HG03354 (cell line): Measurements from ENCODE around the gene LDB1.
A peak's percentile ranks its signal among the peaks of the same experiment; 100 is the strongest.

Source experiments
- ATAC-seq: cut with Tn5 transposase; IDR thresholded peaks from one replicate; pipeline ENCODE4 v1.9.1; 2021; ENCODE audit warnings: mild to moderate bottlenecking; ENCODE audit not compliant: unreplicated experiment, poor library complexity, severe bottlenecking

The LDB1 gene

DNA sequence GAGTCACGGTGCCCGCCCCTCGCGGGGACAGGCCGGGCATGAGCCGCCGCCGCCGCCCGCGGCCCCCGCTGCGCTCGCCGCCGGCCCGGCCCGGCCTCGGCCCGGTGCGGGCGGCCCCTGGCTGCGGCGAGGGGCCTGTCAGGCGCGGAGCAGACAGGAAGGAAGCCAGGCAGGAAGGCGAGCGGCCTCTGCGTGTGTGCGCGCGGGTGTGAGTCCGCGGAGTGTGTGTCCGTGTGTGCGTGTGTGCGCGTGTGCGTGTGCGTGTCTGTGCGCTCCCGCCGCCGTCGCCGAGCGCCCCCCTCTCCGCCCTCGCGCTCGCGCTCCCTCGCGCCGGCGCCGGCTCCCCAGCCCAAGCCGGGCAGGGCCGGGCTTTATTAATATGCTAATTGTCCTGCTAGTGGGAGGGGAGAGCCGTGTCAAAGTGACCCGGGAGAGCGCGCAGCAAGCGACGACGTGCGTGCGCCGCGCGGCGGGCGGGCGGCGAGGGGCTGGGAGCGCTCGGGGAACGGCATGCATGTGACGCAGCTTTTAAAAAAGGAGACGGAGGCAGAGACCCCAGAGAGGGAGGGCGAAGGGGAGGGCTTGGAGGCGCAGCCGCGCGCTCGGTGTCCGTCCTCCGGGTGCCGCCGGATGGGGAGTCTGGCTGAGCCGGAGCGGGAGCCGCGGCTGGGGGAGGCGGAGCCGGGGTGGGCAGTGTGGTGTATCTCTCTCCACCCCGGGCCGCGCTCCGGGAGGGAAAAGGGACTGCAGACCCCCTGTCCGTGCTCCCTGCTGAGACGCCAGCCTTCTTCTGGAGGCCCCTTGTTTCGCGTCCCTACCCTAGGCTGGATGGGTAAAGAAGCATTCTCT lies at the start of gene LDB1:
LDB1 (minus strand) TSS at position 227 of the 849 bp plus-strand sequence. CDS start 258 bp downstream, outside the sequence.
- peak; percentile 63 for ATAC-seq

DNA sequence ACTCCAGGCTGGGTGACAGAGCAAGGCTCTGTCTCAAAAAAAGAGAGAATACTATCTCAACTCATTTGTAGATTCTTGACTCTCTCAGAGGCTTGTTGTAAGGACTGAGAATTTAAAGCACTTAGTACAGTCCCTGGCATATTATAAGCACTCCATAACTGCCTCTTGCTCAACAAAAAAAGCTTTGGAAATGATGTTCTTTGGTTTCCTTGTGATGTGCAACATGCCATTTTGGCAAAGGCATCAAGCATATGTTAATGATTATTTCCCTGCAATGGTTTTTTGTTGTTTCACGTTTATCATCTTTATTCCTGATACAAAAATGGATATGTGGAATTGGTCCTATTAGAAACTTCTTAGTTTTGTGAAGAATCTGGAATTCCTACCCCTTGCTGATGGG lies 47.7 kb upstream of the LDB1 start:
- no peak for ATAC-seq

- no peak for ATAC-seq
Observed at GRCh38 chr10:102163342-102163989, 43.3 kb upstream of the LDB1 start.

DNA sequence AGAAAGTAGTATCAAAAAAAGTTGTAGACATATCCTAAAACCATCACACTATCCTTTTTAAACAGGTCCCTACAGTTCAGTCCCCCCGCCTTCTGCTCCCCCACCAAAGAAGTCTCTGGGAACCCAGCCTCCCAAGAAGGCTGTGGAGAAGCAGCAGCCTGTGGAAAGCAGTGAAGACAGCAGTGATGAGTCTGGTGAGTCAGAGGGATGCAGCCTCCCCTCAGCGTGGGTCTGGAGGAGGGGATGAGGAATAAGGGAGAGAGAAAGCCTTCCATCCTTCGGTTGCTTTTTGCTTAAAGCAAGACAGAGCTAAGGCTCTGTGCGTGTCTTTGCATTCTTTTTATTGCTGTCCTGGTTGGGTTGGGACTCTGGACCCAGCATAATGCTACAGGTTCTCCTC lies 39.7 kb upstream of the LDB1 start:
- no peak for ATAC-seq

DNA sequence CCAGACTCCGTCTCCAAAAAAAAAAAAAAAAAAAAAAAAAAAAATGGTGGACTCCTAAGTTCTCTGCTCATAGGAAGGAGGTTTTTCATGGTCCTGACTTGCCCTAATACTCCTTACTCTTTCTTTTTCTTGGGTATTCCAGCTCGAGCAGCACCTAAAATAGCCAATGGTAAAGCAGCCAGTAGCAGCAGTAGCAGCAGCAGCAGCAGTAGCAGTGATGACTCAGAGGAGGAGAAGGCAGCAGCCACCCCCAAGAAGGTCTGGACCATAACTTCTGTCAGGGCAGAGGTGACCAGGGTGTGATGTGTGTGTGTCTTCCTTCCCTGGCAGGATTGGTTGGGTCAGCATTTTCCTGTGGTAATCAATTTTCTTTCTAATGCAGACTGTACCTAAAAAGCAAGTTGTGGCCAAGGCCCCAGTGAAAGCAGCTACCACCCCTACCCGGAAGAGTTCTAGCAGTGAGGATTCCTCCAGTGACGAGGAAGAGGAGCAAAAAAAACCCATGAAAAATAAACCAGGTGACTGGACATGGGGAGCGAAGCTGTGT lies 39.0 kb upstream of the LDB1 start:
- no peak for ATAC-seq

- ATAC-seq: no peak
Observed at GRCh38 chr10:102157224-102157623, 37.1 kb upstream of the LDB1 start.

DNA sequence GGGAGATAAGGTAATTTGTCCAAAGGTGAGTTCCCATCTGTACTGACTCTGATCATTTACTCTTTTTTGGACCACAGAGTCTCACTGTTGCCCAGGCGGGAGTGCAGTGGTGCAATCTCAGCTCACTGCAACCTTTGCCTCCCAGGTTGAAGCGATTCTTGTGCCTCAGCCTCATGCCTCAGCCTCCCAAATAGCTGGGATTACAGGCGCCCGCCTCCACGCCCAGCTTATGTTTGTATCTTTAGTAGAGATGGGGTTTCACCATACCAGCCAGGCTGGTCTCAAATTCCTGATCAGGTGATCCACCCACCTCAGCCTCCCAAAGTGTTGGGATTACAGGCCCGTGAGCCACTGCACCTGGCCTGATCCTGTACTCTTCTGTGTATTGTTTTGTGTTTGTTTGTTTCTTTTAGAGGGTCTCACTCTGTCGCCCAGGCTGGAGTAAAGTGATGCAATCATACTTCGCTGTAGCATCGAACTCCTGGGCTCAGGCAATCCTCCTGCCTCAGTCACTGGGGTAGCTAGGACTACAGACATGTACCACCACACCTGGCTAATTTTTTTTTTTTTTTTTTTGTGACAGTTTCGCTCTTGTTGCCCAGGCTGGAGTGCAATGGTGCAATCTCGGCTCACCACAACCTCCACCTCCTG lies 34.4 kb upstream of the LDB1 start:
- no peak for ATAC-seq

GRCh38 chr10:102153093-102153620 lies 33.0 kb upstream of the LDB1 start:
- no peak for ATAC-seq

DNA sequence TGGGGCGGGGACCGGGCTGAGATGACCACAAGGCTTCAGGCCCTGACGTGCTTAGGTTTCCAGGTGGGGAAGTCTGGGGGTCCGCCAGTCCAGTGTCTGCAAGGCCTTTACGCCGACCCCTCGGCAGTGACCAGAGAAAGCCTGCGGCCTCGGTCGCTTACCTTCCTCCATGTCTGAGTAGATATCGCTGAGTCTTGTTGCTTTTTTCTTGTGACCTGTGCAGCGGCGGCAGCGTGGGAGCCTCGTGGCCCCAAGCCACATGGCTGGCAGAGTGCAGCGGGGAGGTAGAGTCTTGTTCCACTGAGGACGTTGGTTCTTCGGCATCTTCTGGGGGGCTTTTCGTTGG lies 32.4 kb upstream of the LDB1 start:
- peak; percentile 30 for ATAC-seq

DNA sequence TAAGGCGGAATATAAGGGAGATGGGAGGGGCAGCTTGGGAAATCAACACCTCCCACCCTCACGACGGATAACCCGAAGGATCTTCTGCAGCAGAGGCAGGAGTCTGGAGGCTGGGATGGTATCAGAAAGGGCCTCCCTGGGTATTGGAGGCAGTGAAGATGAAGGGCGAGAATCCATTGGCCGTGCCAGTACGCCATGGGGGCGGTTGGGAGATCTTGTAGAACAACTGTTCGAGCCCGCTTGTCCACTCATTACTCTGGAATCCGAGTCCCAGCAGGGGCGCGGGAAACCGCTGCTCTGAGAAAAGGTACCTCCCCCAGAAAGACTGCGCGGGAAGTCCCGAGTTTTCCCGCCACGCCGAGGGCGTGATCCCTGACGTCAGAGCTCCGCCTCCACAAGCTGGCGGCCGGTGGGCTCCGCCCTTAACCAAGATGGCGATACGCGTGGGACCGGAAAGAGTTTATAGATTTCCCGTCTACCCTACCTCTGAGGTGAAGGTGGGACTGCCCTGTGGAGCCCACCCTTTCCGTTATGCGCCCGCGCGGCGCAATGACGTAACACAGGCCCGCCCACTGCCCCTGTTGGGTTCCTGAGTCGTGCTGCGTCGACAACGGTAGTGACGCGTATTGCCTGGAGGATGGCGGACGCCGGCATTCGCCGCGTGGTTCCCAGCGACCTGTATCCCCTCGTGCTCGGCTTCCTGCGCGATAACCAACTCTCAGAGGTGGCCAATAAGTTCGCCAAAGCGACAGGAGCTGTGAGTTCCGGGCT lies 31.8 kb upstream of the LDB1 start, which contains the start of gene NOLC1:
NOLC1 (plus strand) TSS at position 616 of the 771 bp plus-strand sequence; CDS start at position 638, 22 bp downstream.
- peak; percentile 95 for ATAC-seq

DNA sequence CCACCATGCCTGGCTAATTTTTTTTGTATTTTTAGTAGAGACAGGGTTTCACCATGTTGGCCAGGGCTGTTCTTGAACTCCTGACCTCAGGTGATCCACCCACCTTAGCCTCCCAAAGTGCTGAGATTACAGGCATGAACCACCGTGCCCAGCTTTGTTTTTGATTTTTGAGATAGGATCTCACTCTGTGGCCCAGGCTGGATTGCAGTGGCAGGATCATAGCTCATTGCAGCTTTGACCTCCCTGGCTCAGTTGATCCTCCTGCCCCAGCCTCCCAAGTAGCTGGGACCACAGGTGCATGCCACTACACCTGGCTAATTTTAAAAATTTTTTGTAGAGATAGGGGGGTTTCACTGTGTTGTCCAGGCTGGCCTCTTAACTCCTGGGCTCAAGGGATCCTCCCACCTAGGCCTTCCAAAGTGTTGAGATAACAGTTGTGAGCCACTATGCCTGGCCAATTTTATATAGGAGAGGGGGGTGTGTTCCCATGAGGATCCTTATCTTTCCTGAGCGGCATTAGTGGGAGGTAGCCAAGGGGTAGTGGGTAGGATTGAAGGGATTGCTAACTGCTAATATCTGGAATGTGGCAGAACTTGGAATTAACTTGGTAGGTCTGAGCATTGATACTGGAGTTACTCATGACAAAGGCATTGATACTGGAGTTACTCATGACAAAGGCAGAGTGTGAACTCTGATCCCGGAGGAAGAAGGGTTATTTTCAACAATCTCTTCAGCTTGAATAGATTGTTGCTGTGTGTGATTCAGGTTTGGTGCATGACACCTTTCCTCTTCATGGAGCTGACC lies 31.0 kb upstream of the LDB1 start:
- no peak for ATAC-seq

DNA sequence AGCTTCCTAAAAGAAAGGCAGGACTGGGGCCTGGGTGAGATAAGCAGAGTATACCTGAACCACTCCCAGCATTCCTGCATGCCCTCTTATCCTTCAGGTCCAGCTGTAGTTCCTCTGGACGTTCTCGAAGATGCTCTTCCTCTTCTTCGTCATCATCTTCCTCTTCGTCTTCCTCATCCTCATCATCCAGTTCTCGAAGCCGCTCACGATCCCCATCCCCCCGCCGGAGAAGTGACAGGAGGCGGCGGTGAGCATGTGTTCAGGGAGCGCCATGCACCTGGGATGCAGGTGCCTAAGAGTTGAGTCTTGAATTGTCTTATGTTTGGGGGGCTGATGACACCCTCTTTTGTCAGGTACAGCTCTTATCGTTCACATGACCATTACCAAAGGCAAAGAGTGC lies 28.1 kb upstream of the LDB1 start:
- no peak for ATAC-seq

DNA sequence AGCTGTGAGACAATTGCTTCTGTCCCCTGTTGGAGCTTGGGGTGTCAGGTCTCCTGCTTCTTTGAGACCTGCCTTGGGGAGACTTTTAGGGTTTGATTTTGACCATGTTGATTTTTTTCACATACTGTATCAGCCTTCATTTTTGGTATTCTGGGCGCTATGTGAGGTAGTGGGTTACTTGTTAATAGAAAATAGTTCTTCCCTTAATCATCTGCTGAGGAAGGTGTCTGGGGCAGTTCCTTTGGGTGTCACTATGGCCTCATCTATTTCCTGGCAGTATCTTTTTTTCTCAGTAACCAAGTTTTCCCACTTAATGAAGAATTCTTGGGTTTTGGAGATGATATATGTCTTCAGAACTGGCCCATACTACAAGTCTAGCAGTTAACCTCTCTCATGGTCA lies 27.4 kb upstream of the LDB1 start:
- no peak for ATAC-seq

DNA sequence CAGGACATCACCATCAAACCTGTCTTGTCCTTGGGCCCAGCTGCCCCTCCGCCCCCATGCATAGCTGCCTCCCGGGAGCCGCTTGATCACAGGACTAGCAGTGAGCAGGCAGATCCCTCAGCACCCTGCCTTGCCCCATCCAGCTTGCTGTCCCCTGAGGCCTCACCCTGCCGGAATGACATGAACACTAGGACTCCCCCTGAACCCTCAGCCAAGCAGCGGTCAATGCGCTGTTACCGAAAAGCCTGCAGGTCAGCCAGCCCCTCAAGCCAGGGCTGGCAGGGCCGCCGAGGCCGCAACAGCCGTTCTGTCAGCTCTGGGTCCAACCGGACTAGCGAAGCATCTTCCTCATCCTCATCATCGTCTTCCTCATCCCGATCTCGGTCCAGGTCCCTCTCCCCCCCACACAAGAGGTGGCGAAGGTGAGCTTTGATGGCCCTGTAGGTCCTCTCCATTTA lies 26.8 kb upstream of the LDB1 start:
- no peak for ATAC-seq

DNA sequence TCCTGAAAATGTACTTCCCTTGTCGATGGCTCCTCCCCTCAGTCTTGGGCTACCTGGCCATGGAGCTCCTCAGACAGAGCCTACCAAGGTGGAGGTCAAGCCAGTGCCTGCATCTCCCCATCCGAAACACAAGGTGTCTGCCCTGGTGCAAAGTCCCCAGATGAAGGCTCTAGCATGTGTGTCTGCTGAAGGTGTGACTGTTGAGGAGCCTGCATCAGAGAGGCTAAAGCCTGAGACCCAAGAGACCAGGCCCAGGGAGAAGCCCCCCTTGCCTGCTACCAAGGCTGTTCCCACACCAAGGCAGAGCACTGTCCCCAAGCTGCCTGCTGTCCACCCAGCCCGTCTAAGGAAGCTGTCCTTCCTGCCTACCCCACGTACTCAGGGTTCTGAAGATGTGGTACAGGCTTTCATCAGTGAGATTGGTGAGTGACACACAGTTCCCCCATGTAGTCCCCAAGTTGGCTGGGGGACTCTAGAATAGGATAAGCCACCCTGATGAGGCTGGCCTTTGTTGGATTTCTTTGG lies 21.5 kb upstream of the LDB1 start:
- no peak for ATAC-seq

DNA sequence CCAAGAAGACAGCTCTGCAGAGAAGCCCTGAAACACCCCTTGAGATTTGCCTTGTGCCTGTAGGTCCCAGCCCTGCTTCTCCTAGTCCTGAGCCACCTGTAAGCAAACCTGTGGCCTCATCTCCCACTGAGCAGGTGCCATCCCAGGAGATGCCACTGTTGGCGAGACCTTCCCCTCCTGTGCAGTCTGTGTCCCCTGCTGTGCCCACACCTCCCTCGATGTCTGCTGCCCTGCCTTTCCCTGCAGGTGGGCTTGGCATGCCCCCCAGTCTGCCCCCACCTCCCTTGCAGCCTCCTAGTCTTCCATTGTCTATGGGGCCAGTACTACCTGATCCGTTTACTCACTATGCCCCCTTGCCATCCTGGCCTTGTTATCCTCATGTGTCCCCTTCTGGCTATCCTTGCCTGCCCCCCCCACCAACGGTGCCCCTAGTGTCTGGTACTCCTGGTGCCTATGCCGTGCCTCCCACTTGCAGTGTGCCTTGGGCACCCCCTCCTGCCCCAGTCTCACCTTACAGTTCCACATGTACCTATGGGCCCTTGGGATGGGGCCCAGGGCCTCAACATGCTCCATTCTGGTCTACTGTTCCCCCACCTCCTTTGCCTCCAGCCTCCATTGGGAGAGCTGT lies 20.9 kb upstream of the LDB1 start:
- no peak for ATAC-seq

GRCh38 chr10:102140218-102140617 lies 20.1 kb upstream of the LDB1 start:
- ATAC-seq: no peak
